GM19452 (cell line): ENCODE data around the gene SLC38A2.
A peak's percentile ranks its signal among the peaks of the same experiment; 100 is the strongest.

Experiments used
- ATAC-seq: cut with Tn5 transposase; IDR thresholded peaks from one replicate; pipeline ENCODE4 v1.9.1; 2021; ENCODE audit not compliant: unreplicated experiment

Gene SLC38A2

GRCh38 chr12:46362895-46363581 lies 9.5 kb downstream of the SLC38A2 start:
- no peak for ATAC-seq

- no peak for ATAC-seq
Measured at GRCh38 chr12:46361667-46362034, 10.9 kb downstream of the SLC38A2 start.

GRCh38 chr12:46360908-46361666 lies 11.5 kb downstream of the SLC38A2 start:
- ATAC-seq: peak; percentile 53

- no peak for ATAC-seq
Measured at GRCh38 chr12:46360370-46360769, 12.2 kb downstream of the SLC38A2 start.

GRCh38 chr12:46359667-46360280 lies 12.8 kb downstream of the SLC38A2 start:
- ATAC-seq: no peak

- no peak for ATAC-seq
Measured at GRCh38 chr12:46358791-46359666, 13.5 kb downstream of the SLC38A2 start.

- ATAC-seq: no peak
Measured at GRCh38 chr12:46358325-46358700, 14.3 kb downstream of the SLC38A2 start.

GRCh38 chr12:46357438-46358324 lies 14.9 kb downstream of the SLC38A2 start:
- no peak for ATAC-seq

GRCh38 chr12:46356655-46357437 lies 15.7 kb downstream of the SLC38A2 start:
- no peak for ATAC-seq

GRCh38 chr12:46354802-46355199 lies 17.8 kb downstream of the SLC38A2 start:
- ATAC-seq: no peak

GRCh38 chr12:46354111-46354801 lies 18.3 kb downstream of the SLC38A2 start:
- ATAC-seq: no peak

GRCh38 chr12:46351886-46352650 lies 20.5 kb downstream of the SLC38A2 start:
- ATAC-seq: no peak

- ATAC-seq: no peak
Measured at GRCh38 chr12:46351138-46351537, 21.4 kb downstream of the SLC38A2 start.

- no peak for ATAC-seq
Measured at GRCh38 chr12:46349253-46349652, 23.3 kb downstream of the SLC38A2 start.

- ATAC-seq: no peak
Measured at GRCh38 chr12:46343118-46343852, 29.3 kb downstream of the SLC38A2 start.

- no peak for ATAC-seq
Measured at GRCh38 chr12:46342562-46343033, 30.0 kb downstream of the SLC38A2 start.

GRCh38 chr12:46339051-46339450 lies 33.5 kb downstream of the SLC38A2 start:
- no peak for ATAC-seq
